Lower lobe of right lung (tissue), 2 donors: ENCODE results near the gene ACY1. TPM values are rescaled to one million over a fixed set of nuclear protein-coding genes. Genes with fewer than 3 reads are reported as not detected.

Source experiments
- ATAC-seq, 2 donors: fragments of 200-7000 bp; cut with Tn5 transposase; one replicate each; pipeline ENCODE4 v1.9.1; 2020 to 2022; ENCODE audit warnings: mild to moderate bottlenecking in 2 of 2, moderate library complexity in 2 of 2
- DNase-seq: peaks from one replicate; pipeline ENCODE4 v3.0.0-alpha.2; 2020
- H3K27ac ChIP-seq: fragments of 200-600 bp; one replicate; pipeline ENCODE4 v1.8.0; 2022
- H3K27me3 ChIP-seq: fragments of 200-600 bp; one replicate; pipeline ENCODE4 v1.8.0; 2022; ENCODE audit warnings: low read depth
- H3K36me3 ChIP-seq: fragments of 200-600 bp; one replicate; pipeline ENCODE4 v1.8.0; 2022; ENCODE audit warnings: mild to moderate bottlenecking
- H3K4me1 ChIP-seq: fragments of 200-600 bp; one replicate; pipeline ENCODE4 v1.8.0; 2022
- H3K4me3 ChIP-seq: fragments of 200-600 bp; one replicate; pipeline ENCODE4 v1.8.0; 2022; ENCODE audit warnings: mild to moderate bottlenecking
- H3K9me3 ChIP-seq: fragments of 200-600 bp; one replicate; pipeline ENCODE4 v1.8.0; 2022
- intact Hi-C: fragments of 100-400 bp; cut with DNase I; formaldehyde crosslinking; loops from one replicate; pipeline ENCODE4 v1.11.0; 2022
- total RNA-seq: library from RNA; stranded (reverse); fragmentation: NEBNext Ultra II Directional; extraction: Animal tissue kit (Norgen Biotek cat#: 25700); gene quantifications from one replicate; pipeline ENCODE4 v1.2.1, GENCODE V29; 2021
- TF ChIP-seq, protein P1 (sequence below): fragments of 200-600 bp; IDR thresholded peaks from one replicate; pipeline ENCODE4 v1.8.0; 2022; ENCODE audit warnings: antibody characterized with exemption, mild to moderate bottlenecking
- donor health status: DM: no; HTN: yes; CAD: no; lungs with severe emphysema.

The ACY1 gene
- total RNA-seq, 1 donor from 2014 or later = 20.6 TPM

DNA sequence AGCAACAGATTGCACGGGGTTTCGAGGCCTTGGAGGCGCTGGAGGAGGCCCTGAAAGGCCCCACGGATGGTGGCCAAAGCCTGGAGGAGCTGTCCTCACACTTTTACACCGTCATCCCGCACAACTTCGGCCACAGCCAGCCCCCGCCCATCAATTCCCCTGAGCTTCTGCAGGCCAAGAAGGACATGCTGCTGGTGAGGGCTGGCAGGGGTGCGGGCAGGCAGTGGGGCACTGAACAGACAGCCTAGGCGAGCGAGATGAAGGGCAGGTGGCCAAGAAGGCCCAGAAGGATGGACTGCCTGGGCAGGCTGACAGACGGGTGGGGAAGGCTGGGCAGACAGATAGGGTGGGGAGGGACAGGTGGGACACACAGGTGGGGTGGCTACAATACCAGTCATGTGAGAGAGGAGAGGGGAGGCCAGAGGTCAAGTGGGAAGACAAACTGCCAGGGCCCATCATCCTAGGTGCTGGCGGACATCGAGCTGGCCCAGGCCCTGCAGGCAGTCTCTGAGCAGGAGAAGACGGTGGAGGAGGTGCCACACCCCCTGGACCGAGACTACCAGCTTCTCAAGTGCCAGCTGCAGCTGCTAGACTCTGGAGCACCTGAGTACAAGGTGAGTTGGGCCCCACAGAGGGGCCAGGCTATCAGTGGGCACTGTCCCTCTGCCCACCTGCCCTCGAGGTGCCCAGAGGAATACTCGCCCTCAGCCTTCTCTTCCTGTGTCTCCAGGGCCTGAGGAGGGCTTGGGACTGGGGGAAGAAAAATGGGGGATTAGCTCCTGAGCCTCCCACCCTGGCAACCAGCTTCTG lies 38.1 kb upstream of the ACY1 start:
- H3K27me3 ChIP-seq = no peaks in the 10 kb centered on the region
- H3K9me3 ChIP-seq = no peaks in the 10 kb centered on the region
- DNase-seq (no peak), ATAC-seq (no peak)
- intact Hi-C loops = no loop called here
- H3K4me1 ChIP-seq = peaks cover 23% of the 10 kb centered on the region
- H3K27ac ChIP-seq = no peak overlapping the region
- H3K4me3 ChIP-seq = no peak overlapping the region
- H3K36me3 ChIP-seq = peaks cover 22% of the 10 kb centered on the region
- TF ChIP-seq, protein P1, sequence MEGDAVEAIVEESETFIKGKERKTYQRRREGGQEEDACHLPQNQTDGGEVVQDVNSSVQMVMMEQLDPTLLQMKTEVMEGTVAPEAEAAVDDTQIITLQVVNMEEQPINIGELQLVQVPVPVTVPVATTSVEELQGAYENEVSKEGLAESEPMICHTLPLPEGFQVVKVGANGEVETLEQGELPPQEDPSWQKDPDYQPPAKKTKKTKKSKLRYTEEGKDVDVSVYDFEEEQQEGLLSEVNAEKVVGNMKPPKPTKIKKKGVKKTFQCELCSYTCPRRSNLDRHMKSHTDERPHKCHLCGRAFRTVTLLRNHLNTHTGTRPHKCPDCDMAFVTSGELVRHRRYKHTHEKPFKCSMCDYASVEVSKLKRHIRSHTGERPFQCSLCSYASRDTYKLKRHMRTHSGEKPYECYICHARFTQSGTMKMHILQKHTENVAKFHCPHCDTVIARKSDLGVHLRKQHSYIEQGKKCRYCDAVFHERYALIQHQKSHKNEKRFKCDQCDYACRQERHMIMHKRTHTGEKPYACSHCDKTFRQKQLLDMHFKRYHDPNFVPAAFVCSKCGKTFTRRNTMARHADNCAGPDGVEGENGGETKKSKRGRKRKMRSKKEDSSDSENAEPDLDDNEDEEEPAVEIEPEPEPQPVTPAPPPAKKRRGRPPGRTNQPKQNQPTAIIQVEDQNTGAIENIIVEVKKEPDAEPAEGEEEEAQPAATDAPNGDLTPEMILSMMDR = no peak

DNA sequence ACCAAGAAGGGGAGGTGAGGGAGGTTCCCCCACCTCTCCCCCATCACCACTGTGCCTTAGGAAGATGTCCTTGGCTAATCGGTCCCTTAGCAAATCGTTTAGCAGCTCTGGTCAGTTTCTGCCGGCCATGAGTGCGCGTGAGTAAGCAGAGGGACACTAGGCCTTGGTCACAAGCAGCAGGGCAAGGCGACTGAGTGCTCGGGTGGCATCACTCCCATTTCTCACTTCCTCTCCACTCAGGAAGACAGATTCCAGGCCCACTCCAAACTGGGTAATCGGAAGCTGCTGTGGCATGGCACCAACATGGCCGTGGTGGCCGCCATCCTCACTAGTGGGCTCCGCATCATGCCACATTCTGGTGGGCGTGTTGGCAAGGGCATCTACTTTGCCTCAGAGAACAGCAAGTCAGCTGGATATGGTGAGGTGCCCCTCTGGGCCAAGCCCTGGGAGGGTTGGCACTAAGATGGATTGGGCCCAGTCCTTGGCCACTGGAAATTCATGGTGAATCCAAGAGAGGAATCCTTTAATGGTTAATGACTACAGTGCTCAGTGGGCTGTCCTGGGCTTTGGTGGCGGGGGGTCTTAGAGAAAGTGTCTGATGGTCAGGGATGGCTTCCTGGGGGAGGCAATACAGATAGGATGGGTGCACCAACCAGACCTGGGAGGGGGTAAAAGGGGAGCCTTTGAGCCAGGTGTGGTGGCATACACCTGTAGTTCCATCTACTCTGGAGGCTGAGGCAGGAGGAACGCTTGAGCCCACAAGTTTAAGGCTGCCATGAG lies 37.2 kb upstream of the ACY1 start:
- Histone ChIP-seq H3K9me3 (no peaks in the 10 kb centered on the region), H3K27ac (no peak overlapping the region), H3K4me3 (no peak overlapping the region), H3K4me1 (peaks cover 14% of the 10 kb centered on the region), H3K27me3 (no peaks in the 10 kb centered on the region), H3K36me3 (peaks cover 22% of the 10 kb centered on the region)
- TF ChIP-seq, protein P1 = no peak
- no peak for ATAC-seq
- intact Hi-C loops = no loop called here
- no peak for DNase-seq

DNA sequence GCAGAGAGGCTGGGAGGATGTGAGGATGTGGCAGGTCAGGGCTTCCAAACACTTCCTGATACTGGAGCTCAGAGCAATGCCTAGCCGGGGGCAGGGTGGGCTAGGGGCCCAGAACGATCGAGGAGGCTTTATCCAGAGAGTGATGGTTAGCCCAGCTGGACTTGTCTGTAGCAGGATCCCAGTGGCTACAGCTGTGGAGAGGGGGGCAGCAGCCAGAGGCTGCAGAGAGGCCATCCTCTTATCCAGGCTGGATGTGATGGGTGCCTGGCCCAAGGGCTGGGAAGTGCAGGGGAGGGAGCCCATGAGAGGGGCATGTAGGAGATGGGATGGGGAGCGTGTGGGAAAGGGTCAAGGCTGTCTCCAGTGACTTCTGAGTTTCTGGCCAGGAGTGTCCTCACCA lies 36.5 kb upstream of the ACY1 start:
- Histone ChIP-seq H3K36me3 (peaks cover 22% of the 10 kb centered on the region), H3K4me3 (no peak overlapping the region), H3K9me3 (no peaks in the 10 kb centered on the region), H3K4me1 (peaks cover 12% of the 10 kb centered on the region), H3K27me3 (no peaks in the 10 kb centered on the region), H3K27ac (no peak overlapping the region)
- intact Hi-C loops = no loop called here
- no peak for ATAC-seq
- TF ChIP-seq, protein P1 = no peak
- DNase-seq = no peak

DNA sequence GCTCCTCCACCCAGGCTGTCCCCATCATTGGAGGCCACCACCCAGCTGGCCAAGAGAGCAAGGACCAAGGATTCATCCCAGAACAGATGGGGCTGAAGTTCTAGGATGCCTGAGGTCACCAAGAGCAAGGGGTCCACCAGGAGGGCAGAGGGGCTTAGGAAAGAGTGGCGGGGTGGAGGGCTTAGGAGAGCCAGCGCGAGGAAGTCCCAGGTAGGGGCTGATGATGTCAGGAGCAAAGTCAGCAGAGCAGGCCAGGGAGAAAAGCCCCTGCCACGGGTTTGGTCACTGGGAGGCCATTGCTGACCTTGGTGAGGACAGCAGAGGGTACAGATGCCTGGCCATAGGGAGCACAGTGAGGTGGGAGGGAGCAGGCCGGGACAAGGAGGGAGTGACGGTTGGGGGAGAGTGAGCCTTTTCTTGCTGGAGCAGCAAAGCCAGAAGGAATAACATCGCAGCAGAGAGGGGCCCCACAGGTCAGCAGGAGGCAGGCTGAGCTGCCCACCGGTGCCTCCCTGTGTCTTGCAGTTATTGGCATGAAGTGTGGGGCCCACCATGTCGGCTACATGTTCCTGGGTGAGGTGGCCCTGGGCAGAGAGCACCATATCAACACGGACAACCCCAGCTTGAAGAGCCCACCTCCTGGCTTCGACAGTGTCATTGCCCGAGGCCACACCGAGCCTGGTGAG lies 36.0 kb upstream of the ACY1 start:
- ATAC-seq (no peak), DNase-seq (no peak)
- Histone ChIP-seq H3K4me1 (peaks cover 11% of the 10 kb centered on the region), H3K36me3 (peaks cover 22% of the 10 kb centered on the region), H3K27ac (no peak overlapping the region), H3K4me3 (no peak overlapping the region), H3K9me3 (no peaks in the 10 kb centered on the region), H3K27me3 (no peaks in the 10 kb centered on the region)
- intact Hi-C loops = no loop called here
- TF ChIP-seq, protein P1 = no peak

DNA sequence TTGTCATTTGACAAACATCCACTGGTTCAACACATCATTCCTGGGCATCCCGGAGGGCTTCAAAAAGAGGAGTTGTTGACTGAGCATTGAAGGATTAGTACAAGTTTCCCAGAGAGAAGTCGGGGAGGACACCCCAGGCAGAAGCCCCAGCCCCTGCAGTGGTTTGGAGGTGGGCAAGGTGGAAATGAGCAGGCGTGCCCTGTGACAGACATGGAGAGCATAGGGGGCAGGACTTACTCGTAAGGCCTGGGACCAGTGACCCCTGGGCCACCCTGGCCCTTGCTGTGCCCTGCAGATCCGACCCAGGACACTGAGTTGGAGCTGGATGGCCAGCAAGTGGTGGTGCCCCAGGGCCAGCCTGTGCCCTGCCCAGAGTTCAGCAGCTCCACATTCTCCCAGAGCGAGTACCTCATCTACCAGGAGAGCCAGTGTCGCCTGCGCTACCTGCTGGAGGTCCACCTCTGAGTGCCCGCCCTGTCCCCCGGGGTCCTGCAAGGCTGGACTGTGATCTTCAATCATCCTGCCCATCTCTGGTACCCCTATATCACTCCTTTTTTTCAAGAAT lies 35.2 kb upstream of the ACY1 start:
- DNase-seq (peak; percentile 35), ATAC-seq (no peak)
- Histone ChIP-seq H3K9me3 (no peaks in the 10 kb centered on the region), H3K27ac (no peak overlapping the region), H3K4me3 (no peak overlapping the region), H3K27me3 (no peaks in the 10 kb centered on the region), H3K36me3 (peaks cover 22% of the 10 kb centered on the region), H3K4me1 (peaks cover 4% of the 10 kb centered on the region)
- intact Hi-C loops = no loop called here
- TF ChIP-seq, protein P1 = no peak
